Upper lobe of right lung (tissue), 1 donor: ENCODE results near the gene PARD3. TPM values are rescaled to one million over a fixed set of nuclear protein-coding genes. Genes with fewer than 3 reads are reported as not detected.
"Not testable (repeated sequence)": the region's sequence is repeated elsewhere in the genome, so short reads cannot be mapped to it uniquely, and the experiment has no call there.

Experiments used
- ATAC-seq: fragments of 200-7000 bp; cut with Tn5 transposase; one replicate; pipeline ENCODE4 v1.9.1; 2020; ENCODE audit warnings: mild to moderate bottlenecking, moderate library complexity
- DNase-seq: peaks from one replicate; pipeline ENCODE4 v3.0.0-alpha.2; 2020
- H3K27ac ChIP-seq: fragments of 200-600 bp; one replicate; pipeline ENCODE4 v1.8.0; 2022
- H3K27me3 ChIP-seq: fragments of 200-600 bp; one replicate; pipeline ENCODE4 v1.8.0; 2022; ENCODE audit warnings: mild to moderate bottlenecking
- H3K36me3 ChIP-seq: fragments of 200-600 bp; one replicate; pipeline ENCODE4 v1.8.0; 2022
- H3K4me1 ChIP-seq: fragments of 200-600 bp; one replicate; pipeline ENCODE4 v1.8.0; 2022
- H3K4me3 ChIP-seq: fragments of 200-600 bp; one replicate; pipeline ENCODE4 v1.8.0; 2022; ENCODE audit warnings: mild to moderate bottlenecking
- H3K9me3 ChIP-seq: fragments of 200-600 bp; one replicate; pipeline ENCODE4 v1.8.0; 2022
- intact Hi-C: fragments of 100-400 bp; cut with DNase I; formaldehyde crosslinking; loops from one replicate; pipeline ENCODE4 v1.11.0; 2022
- total RNA-seq: library from RNA; stranded (reverse); fragmentation: NEBNext Ultra II Directional; extraction: Animal tissue kit (Norgen Biotek cat#: 25700); gene quantifications from one replicate; pipeline ENCODE4 v1.2.1, GENCODE V29; 2021
- TF ChIP-seq, protein P1 (sequence below): fragments of 200-600 bp; IDR thresholded peaks from one replicate; pipeline ENCODE4 v1.8.0; 2022; ENCODE audit warnings: antibody characterized with exemption
- donor health status: DM: no; HTN: yes; CAD: no; lungs with severe emphysema.

PARD3 gene
- total RNA-seq, 1 donor from 2014 or later = 38.5 TPM

DNA sequence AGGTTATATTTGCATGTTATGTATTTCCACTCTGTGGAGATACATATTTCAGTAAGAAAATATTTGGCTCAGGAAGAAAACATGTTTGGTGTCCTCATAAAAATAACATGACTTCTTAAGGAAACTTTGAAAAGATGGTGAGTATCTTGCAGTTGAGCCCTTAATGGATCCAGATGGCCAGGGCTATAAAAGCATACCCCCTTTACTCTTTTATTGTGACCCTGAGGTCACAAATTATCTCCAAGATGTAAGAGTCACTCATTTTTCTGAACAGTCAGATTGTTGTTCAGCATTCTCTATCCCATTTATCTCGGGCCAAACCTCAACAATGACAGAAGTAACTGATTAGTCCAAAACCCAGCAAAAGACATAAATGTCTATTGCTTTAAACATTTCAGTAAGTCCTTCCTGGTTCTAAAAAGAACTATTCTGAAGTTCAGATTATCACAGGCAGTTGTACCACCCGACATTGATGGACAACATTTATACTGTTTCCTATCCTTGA lies 539.4 kb downstream of the PARD3 start:
- ATAC-seq (no peak), DNase-seq (no peak)
- Histone ChIP-seq H3K4me1 (no peaks in the 10 kb centered on the region), H3K4me3 (no peak overlapping the region), H3K9me3 (no peaks in the 10 kb centered on the region), H3K27ac (no peak overlapping the region), H3K27me3 (no peaks in the 10 kb centered on the region), H3K36me3 (no peaks in the 10 kb centered on the region)
- intact Hi-C loops = no loop called here
- TF ChIP-seq, protein P1, sequence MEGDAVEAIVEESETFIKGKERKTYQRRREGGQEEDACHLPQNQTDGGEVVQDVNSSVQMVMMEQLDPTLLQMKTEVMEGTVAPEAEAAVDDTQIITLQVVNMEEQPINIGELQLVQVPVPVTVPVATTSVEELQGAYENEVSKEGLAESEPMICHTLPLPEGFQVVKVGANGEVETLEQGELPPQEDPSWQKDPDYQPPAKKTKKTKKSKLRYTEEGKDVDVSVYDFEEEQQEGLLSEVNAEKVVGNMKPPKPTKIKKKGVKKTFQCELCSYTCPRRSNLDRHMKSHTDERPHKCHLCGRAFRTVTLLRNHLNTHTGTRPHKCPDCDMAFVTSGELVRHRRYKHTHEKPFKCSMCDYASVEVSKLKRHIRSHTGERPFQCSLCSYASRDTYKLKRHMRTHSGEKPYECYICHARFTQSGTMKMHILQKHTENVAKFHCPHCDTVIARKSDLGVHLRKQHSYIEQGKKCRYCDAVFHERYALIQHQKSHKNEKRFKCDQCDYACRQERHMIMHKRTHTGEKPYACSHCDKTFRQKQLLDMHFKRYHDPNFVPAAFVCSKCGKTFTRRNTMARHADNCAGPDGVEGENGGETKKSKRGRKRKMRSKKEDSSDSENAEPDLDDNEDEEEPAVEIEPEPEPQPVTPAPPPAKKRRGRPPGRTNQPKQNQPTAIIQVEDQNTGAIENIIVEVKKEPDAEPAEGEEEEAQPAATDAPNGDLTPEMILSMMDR = no peak

DNA sequence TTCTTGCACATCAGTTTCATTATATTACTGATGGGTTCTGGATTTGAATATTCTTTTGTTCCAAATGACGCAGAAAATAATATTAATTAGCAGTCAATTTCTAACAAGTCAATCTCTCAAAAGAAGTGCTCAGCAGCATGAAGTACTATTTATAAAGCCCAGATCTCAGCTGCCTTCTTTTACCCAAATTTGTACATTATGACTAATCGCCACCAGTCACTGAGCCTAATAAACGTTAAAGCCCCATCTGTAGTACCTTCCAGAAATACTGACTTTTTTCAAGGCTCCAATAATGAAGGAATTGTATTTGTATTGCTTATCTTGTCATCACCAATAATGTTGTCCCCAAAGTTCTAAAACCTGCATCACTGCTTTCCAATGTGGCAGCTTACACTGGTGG lies 540.2 kb downstream of the PARD3 start:
- no peaks in the 10 kb centered on the region for H3K9me3 ChIP-seq
- TF ChIP-seq, protein P1 = no peak
- no peak overlapping the region for H3K27ac ChIP-seq
- no peaks in the 10 kb centered on the region for H3K4me1 ChIP-seq
- H3K4me3 ChIP-seq = no peak overlapping the region
- intact Hi-C loops = no loop called here
- no peaks in the 10 kb centered on the region for H3K36me3 ChIP-seq
- DNase-seq (no peak), ATAC-seq (no peak)
- H3K27me3 ChIP-seq = no peaks in the 10 kb centered on the region

DNA sequence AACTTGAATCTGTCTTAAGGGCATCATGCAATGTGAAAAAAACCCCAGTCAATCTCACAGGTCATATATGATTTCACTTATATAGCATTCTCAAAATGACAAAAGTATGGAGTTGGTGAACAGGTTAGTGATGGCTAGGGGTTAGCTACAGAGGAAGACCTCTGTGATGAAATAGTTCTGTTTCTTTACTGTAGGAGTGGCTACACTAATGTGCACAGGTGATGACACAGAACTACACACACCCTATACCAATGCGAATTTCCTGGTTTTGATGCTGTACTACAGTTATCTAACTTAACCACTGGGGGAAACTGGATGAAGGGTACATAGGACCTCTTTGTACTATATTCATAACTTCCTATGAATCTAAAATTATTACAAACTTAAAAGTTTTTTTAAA lies 541.8 kb downstream of the PARD3 start:
- no peaks in the 10 kb centered on the region for H3K27me3 ChIP-seq
- H3K4me3 ChIP-seq = no peak overlapping the region
- no peak for DNase-seq
- no peaks in the 10 kb centered on the region for H3K4me1 ChIP-seq
- H3K36me3 ChIP-seq = no peaks in the 10 kb centered on the region
- intact Hi-C loops = no loop called here
- H3K9me3 ChIP-seq = no peaks in the 10 kb centered on the region
- ATAC-seq = no peak
- TF ChIP-seq, protein P1 = no peak
- no peak overlapping the region for H3K27ac ChIP-seq

DNA sequence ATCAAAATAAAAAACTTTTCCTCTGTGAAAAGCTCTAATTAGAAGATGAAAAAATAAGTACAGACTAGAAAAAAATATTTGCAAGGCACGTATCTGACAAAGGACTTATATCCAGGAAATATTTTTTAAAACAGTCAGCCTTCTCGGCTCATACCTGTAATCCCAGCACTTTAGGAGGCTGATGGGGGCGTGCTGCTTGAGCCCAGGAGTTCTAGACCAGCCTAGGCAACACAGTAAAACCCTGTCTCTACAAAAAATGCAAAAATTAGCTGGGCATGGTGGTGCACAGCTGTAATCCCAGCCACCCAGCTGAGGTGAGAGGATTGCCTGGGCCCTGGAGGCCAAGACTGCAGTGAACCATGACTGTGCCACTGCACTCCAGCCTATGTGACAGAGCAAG lies 542.8 kb downstream of the PARD3 start:
- ATAC-seq = no peak
- no peak overlapping the region for H3K4me3 ChIP-seq
- H3K27ac ChIP-seq = no peak overlapping the region
- TF ChIP-seq, protein P1 = no peak
- DNase-seq = no peak
- intact Hi-C loops = no loop called here
- H3K4me1 ChIP-seq = no peaks in the 10 kb centered on the region
- H3K36me3 ChIP-seq = no peaks in the 10 kb centered on the region
- no peaks in the 10 kb centered on the region for H3K9me3 ChIP-seq
- no peaks in the 10 kb centered on the region for H3K27me3 ChIP-seq

DNA sequence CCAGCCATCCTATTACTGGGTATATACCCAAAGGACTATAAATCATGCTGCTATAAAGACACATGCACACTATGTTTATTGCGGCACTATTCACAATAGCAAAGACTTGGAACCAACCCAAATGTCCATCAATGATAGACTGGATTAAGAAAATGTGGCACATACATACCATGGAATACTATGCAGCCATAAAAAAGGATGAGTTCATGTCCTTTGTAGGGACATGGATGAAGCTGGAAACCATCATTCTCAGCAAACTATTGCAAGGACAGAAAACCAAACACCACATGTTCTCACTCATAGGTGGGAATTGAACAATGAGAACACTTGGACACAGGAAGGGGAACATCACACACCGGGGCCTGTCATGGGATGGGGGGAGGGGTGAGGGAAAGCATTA lies 546.7 kb downstream of the PARD3 start:
- H3K4me3 ChIP-seq, ATAC-seq, DNase-seq, intact Hi-C loops, H3K36me3 ChIP-seq, H3K9me3 ChIP-seq, H3K27ac ChIP-seq, H3K27me3 ChIP-seq, H3K4me1 ChIP-seq: not testable (repeated sequence)

DNA sequence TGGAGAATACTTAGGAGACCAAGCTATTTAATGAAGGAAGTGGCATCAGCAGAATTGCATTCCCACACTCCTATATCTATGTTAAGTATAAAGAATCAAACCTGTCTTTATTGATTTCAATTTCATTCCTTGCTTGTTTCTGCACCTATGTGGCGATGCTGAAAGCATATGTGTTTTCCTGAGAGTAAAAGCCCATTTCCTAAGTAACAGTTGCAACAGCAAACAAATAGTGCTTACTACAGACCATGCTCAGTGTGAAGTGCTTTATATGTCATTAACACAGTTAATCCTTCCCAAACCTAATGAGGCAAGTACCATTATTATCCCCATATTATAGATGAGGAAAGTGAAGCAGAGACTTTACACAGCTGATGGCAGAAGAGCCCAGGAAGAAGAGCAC lies 552.1 kb downstream of the PARD3 start:
- Histone ChIP-seq H3K27me3 (no peaks in the 10 kb centered on the region), H3K36me3 (no peaks in the 10 kb centered on the region), H3K27ac (no peak overlapping the region), H3K4me1 (no peaks in the 10 kb centered on the region), H3K9me3 (no peaks in the 10 kb centered on the region), H3K4me3 (no peak overlapping the region)
- no peak for ATAC-seq
- TF ChIP-seq, protein P1 = no peak
- no peak for DNase-seq
- intact Hi-C loops = no loop called here
